ENCODE measurements around the gene ANXA2. TPM values are rescaled to one million over a fixed set of nuclear protein-coding genes. Genes with fewer than 3 reads are reported as not detected.

Gene ANXA2
- total and polyA plus RNA-seq, 4 donors: 851 to 1,294 (median 1,171) TPM

- Histone ChIP-seq H3K9me3 (ENCODE audit: control insufficient read depth in 4 of 4, insufficient read depth in 3 of 4, low read length in 3 of 4) (no peaks in the 10 kb centered on the region), H3K36me3 (ENCODE audit: control insufficient read depth in 4 of 4, insufficient read depth in 4 of 4, low read length in 4 of 4) (peaks cover 0 to 13% (median 4%) of the 10 kb centered on the region in 4 donors)
- 88 to 95% methylated on average over 2 of the region's 2 CpGs for WGBS, 2 donors
These were observed 44.4 kb upstream of the ANXA2 start for GRCh38 chr15:60442031-60442650.

DNA sequence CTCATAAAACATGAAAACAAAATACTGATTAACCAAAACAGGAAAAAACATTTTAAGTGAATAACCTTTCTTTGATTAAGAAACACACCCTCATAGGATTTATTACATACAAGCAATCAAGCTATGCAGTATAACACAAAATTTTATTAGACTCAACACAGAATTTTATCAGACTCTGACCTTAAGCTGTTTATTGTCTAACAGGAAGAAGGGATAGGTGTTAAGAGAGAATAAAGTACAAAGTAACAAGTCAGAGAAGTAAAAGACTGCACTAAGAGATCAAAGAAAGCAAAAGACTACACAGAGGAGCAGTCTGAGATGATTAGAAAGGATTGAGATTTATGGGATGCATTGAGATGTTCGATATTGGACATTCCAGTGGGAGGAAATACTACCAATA is 43.5 kb upstream of the ANXA2 start:
- no peak for DNase-seq
- Histone ChIP-seq H3K27me3 (ENCODE audit: control insufficient read depth in 3 of 3, insufficient read depth in 3 of 3, low read length in 2 of 3) (no peaks in the 10 kb centered on the region), H3K4me1 (ENCODE audit: control insufficient read depth in 5 of 5, insufficient read depth in 5 of 5, low read length in 5 of 5) (no peaks in the 10 kb centered on the region), H3K36me3 (ENCODE audit: control insufficient read depth in 4 of 4, insufficient read depth in 4 of 4, low read length in 4 of 4) (peaks cover 0 to 13% (median 4%) of the 10 kb centered on the region in 4 donors), H3K27ac (ENCODE audit: low read depth in 1 of 2, low read length in 1 of 2) (no peak overlapping the region), H3K4me3 (no peak overlapping the region), H3K9me3 (ENCODE audit: control insufficient read depth in 4 of 4, insufficient read depth in 3 of 4, low read length in 3 of 4) (no peaks in the 10 kb centered on the region), H3K9ac (ENCODE audit: insufficient read depth in 1 of 2, low read length in 2 of 2) (no peak overlapping the region)
- no peak for ATAC-seq (ENCODE audit: insufficient read depth, low FRiP score)
- 79 to 89% methylated on average over 1 of the region's 1 CpG for WGBS, 2 donors
- TF ChIP-seq CTCF (IDR thresholded peaks at IDR 0.05; ENCODE audit: control extremely low read depth, extremely low read depth): no peak

More at GRCh38 chr15:60442031-60442650, 44.4 kb upstream of the ANXA2 start:
- Histone ChIP-seq H3K27me3 (ENCODE audit: control insufficient read depth in 3 of 3, insufficient read depth in 3 of 3, low read length in 2 of 3) (no peaks in the 10 kb centered on the region), H3K4me1 (ENCODE audit: control insufficient read depth in 5 of 5, insufficient read depth in 5 of 5, low read length in 5 of 5) (no peaks in the 10 kb centered on the region), H3K9ac (ENCODE audit: insufficient read depth in 1 of 2, low read length in 2 of 2) (no peak overlapping the region), H3K4me3 (no peak overlapping the region), H3K27ac (ENCODE audit: low read depth in 1 of 2, low read length in 1 of 2) (no peak overlapping the region)
- TF ChIP-seq CTCF (IDR thresholded peaks at IDR 0.05; ENCODE audit: control extremely low read depth, extremely low read depth): no peak
- ATAC-seq (ENCODE audit: insufficient read depth, low FRiP score): no peak
- no peak for DNase-seq

DNA sequence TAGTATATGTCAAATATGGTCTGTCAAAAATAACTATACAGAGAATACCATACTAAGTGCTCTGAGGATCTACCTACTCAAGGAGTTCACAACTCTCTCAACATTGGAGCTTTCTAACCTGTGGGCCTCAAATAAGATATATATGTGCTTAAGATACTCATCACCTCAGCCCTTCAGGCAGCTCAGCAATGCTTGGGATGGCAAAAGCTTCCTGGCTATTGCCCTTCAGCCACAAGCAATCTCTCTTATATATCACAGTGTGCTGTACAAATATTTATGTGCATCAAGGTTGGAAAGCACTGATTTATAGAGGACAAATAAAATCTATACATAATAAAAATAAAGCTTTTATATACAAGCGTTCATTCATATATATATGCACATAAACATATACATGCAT is 40.9 kb upstream of the ANXA2 start:
- H3K9ac ChIP-seq (ENCODE audit: insufficient read depth in 1 of 2, low read length in 2 of 2): no peak overlapping the region
- no peak overlapping the region for H3K4me3 ChIP-seq
- TF ChIP-seq CTCF (IDR thresholded peaks at IDR 0.05; ENCODE audit: control extremely low read depth, extremely low read depth): no peak
- no peak overlapping the region for H3K27ac ChIP-seq (ENCODE audit: low read depth in 1 of 2, low read length in 1 of 2)
- H3K4me1 ChIP-seq (ENCODE audit: control insufficient read depth in 5 of 5, insufficient read depth in 5 of 5, low read length in 5 of 5): no peaks in the 10 kb centered on the region
- no peaks in the 10 kb centered on the region for H3K27me3 ChIP-seq (ENCODE audit: control insufficient read depth in 3 of 3, insufficient read depth in 3 of 3, low read length in 2 of 3)
- H3K36me3 ChIP-seq (ENCODE audit: control insufficient read depth in 4 of 4, insufficient read depth in 4 of 4, low read length in 4 of 4): peaks cover 3 to 15% (median 9%) of the 10 kb centered on the region in 4 donors
- no peaks in the 10 kb centered on the region for H3K9me3 ChIP-seq (ENCODE audit: control insufficient read depth in 4 of 4, insufficient read depth in 3 of 4, low read length in 3 of 4)
- 95 to 97% methylated on average over 1 of the region's 1 CpG for WGBS, 2 donors
- no peak for ATAC-seq (ENCODE audit: insufficient read depth, low FRiP score)
- DNase-seq: no peak

- TF ChIP-seq CTCF (IDR thresholded peaks at IDR 0.05; ENCODE audit: control extremely low read depth, extremely low read depth): no peak
- H3K27me3 ChIP-seq (ENCODE audit: control insufficient read depth in 3 of 3, insufficient read depth in 3 of 3, low read length in 2 of 3): no peaks in the 10 kb centered on the region
- WGBS, 2 donors: 97 to 98% methylated on average over 1 of the region's 1 CpG
- DNase-seq: no peak
- H3K4me3 ChIP-seq: no peak overlapping the region
- no peak overlapping the region for H3K9ac ChIP-seq (ENCODE audit: insufficient read depth in 1 of 2, low read length in 2 of 2)
- peaks cover 4 to 10% (median 7%) of the 10 kb centered on the region in 4 donors for H3K36me3 ChIP-seq (ENCODE audit: control insufficient read depth in 4 of 4, insufficient read depth in 4 of 4, low read length in 4 of 4)
- ATAC-seq (ENCODE audit: insufficient read depth, low FRiP score): no peak
- no peaks in the 10 kb centered on the region for H3K9me3 ChIP-seq (ENCODE audit: control insufficient read depth in 4 of 4, insufficient read depth in 3 of 4, low read length in 3 of 4)
- peaks cover 0 to 30% (median 9%) of the 10 kb centered on the region in 5 donors for H3K4me1 ChIP-seq (ENCODE audit: control insufficient read depth in 5 of 5, insufficient read depth in 5 of 5, low read length in 5 of 5)
- H3K27ac ChIP-seq (ENCODE audit: low read depth in 1 of 2, low read length in 1 of 2): no peak overlapping the region
These were observed 31.1 kb upstream of the ANXA2 start for GRCh38 chr15:60428935-60429334.
